ENCODE measurements around the gene FLT1. TPM values are rescaled to one million over a fixed set of nuclear protein-coding genes. Genes with fewer than 3 reads are reported as not detected.
A peak's percentile ranks its signal among the peaks of the same experiment; 100 is the strongest.

Gene FLT1
- total and polyA plus RNA-seq, 7 experiments from 2014 or later, result 1.7 to 2.7 (median 2.2) TPM

DNA sequence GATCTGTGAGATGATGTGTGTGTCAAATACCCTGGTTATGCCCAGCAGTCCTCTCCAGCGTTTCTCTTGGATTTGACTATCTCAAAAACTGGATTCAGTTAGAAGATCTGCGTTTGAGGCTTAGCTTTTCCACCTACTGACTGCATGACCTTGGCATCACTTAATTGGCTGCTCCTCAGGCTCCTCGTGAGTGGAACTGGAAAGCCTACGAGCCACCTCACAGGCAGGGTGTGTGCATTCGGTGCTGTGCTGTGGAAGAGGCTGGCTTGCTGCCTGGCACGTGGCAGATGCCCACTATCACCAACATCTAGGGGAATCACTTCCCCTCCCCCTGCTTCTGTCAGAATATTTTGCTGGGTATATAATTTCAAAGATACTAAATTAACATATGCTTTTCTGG is 25.6 kb downstream of the FLT1 start:
- Histone ChIP-seq H3K36me3 (ENCODE audit: control insufficient read depth in 2 of 3, insufficient read depth in 3 of 3, low read length in 3 of 3) (no peaks in the 10 kb centered on the region), H3K9me3 (ENCODE audit: control insufficient read depth in 2 of 3, low read length in 3 of 3) (no peaks in the 10 kb centered on the region), H3K4me1 (ENCODE audit: control insufficient read depth in 2 of 2, insufficient read depth in 2 of 2, low read length in 2 of 2) (no peaks in the 10 kb centered on the region), H3K27ac (ENCODE audit: low read depth, low read length) (no peak overlapping the region), H3K27me3 (ENCODE audit: control insufficient read depth in 2 of 2, insufficient read depth in 2 of 2, low read length in 2 of 2) (no peaks in the 10 kb centered on the region), H3K4me3 (ENCODE audit: low read length) (no peak overlapping the region)
- H3K4me3 Mint-ChIP-seq, result no peak overlapping the region
- H3K36me3 Mint-ChIP-seq, result peaks cover 0 to 9% (median 2%) of the 10 kb centered on the region in 5 donors
- H3K4me1 Mint-ChIP-seq, result peaks cover 0 to 4% (median 0%) of the 10 kb centered on the region in 7 donors
- DNase-seq (no peak), ATAC-seq (no peak)
- H3K27ac Mint-ChIP-seq, result no peak overlapping the region
- intact Hi-C loops (cut with micrococcal nuclease), result no loop called here
- peaks cover 0 to 5% (median 0%) of the 10 kb centered on the region in 11 donors for H3K9me3 Mint-ChIP-seq
- peaks cover 0 to 15% (median 5%) of the 10 kb centered on the region in 5 donors for H3K27me3 Mint-ChIP-seq
- ChIA-PET POLR2A (no interaction called here), CTCF (no interaction called here)

- no peak overlapping the region for H3K27ac Mint-ChIP-seq
- H3K4me3 ChIP-seq (ENCODE audit: low read length), result no peak overlapping the region
- H3K9me3 Mint-ChIP-seq, result peaks cover 0 to 5% (median 0%) of the 10 kb centered on the region in 11 donors
- H3K36me3 ChIP-seq (ENCODE audit: control insufficient read depth in 2 of 3, insufficient read depth in 3 of 3, low read length in 3 of 3), result no peaks in the 10 kb centered on the region
- no peaks in the 10 kb centered on the region for H3K9me3 ChIP-seq (ENCODE audit: control insufficient read depth in 2 of 3, low read length in 3 of 3)
- intact Hi-C loops (cut with micrococcal nuclease), result no loop called here
- H3K36me3 Mint-ChIP-seq, result peaks cover 0 to 9% (median 2%) of the 10 kb centered on the region in 5 donors
- H3K4me3 Mint-ChIP-seq, result no peak overlapping the region
- no peaks in the 10 kb centered on the region for H3K4me1 ChIP-seq (ENCODE audit: control insufficient read depth in 2 of 2, insufficient read depth in 2 of 2, low read length in 2 of 2)
- H3K4me1 Mint-ChIP-seq, result peaks cover 0 to 4% (median 0%) of the 10 kb centered on the region in 7 donors
- POLR2A ChIA-PET, result interaction anchor here (0.7 kb wide), 1 partner anchor 1443 kb away, joined by 3 read pairs; no protein-coding TSS in a partner anchor
- H3K27me3 Mint-ChIP-seq, result peaks cover 0 to 12% (median 5%) of the 10 kb centered on the region in 5 donors
- H3K27me3 ChIP-seq (ENCODE audit: control insufficient read depth in 2 of 2, insufficient read depth in 2 of 2, low read length in 2 of 2), result no peaks in the 10 kb centered on the region
- DNase-seq (no peak), ATAC-seq (peak; percentile 81)
- CTCF ChIA-PET, result no interaction called here
- H3K27ac ChIP-seq (ENCODE audit: low read depth, low read length), result no peak overlapping the region
These were observed 26.7 kb downstream of the FLT1 start for GRCh38 chr13:28468023-28468915.

- Mint-ChIP-seq H3K27me3 (peaks cover 0 to 16% (median 0%) of the 10 kb centered on the region in 5 donors), H3K4me1 (peaks cover 0 to 4% (median 0%) of the 10 kb centered on the region in 7 donors), H3K4me3 (no peak overlapping the region), H3K27ac (no peak overlapping the region), H3K9me3 (peaks cover 0 to 4% (median 0%) of the 10 kb centered on the region in 11 donors), H3K36me3 (peaks cover 0 to 9% (median 0%) of the 10 kb centered on the region in 5 donors)
- H3K36me3 ChIP-seq (ENCODE audit: control insufficient read depth in 2 of 3, insufficient read depth in 3 of 3, low read length in 3 of 3), result no peaks in the 10 kb centered on the region
- POLR2A ChIA-PET, result no interaction called here
- DNase-seq (no peak), ATAC-seq (no peak)
- intact Hi-C loops (cut with micrococcal nuclease), result no loop called here
- H3K9me3 ChIP-seq (ENCODE audit: control insufficient read depth in 2 of 3, low read length in 3 of 3), result no peaks in the 10 kb centered on the region
- no peak overlapping the region for H3K27ac ChIP-seq (ENCODE audit: low read depth, low read length)
- H3K27me3 ChIP-seq (ENCODE audit: control insufficient read depth in 2 of 2, insufficient read depth in 2 of 2, low read length in 2 of 2), result no peaks in the 10 kb centered on the region
- CTCF ChIA-PET, result no interaction called here
- no peaks in the 10 kb centered on the region for H3K4me1 ChIP-seq (ENCODE audit: control insufficient read depth in 2 of 2, insufficient read depth in 2 of 2, low read length in 2 of 2)
- H3K4me3 ChIP-seq (ENCODE audit: low read length), result no peak overlapping the region
These were observed 27.9 kb downstream of the FLT1 start for GRCh38 chr13:28467034-28467433.

DNA sequence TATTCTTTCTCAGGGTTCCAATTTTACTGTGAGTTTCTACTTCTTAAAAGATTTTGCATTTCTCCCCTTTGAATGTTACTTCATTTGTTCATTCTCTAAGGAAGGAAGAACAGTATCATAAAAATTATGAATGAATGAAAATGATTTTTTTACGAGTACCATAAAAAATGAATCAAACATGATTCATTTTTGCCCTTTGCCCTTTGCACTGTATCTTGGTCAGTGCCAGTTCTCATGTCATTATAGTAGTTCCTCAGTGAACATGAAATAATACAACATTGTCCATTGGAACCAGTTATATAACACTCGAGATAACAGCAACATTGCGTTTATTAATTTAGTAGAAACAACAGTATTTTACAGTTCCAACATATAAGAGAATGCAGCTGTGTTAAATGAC is 28.8 kb downstream of the FLT1 start:
- H3K36me3 Mint-ChIP-seq, result peaks cover 0 to 9% (median 0%) of the 10 kb centered on the region in 5 donors
- H3K4me1 ChIP-seq (ENCODE audit: control insufficient read depth in 2 of 2, insufficient read depth in 2 of 2, low read length in 2 of 2), result no peaks in the 10 kb centered on the region
- ATAC-seq, result no peak
- peaks cover 0 to 4% (median 0%) of the 10 kb centered on the region in 11 donors for H3K9me3 Mint-ChIP-seq
- intact Hi-C loops (cut with micrococcal nuclease), result no loop called here
- no peak overlapping the region for H3K4me3 Mint-ChIP-seq
- H3K36me3 ChIP-seq (ENCODE audit: control insufficient read depth in 2 of 3, insufficient read depth in 3 of 3, low read length in 3 of 3), result no peaks in the 10 kb centered on the region
- ChIA-PET CTCF (no interaction called here), POLR2A (no interaction called here)
- no peak for DNase-seq
- H3K27me3 ChIP-seq (ENCODE audit: control insufficient read depth in 2 of 2, insufficient read depth in 2 of 2, low read length in 2 of 2), result no peaks in the 10 kb centered on the region
- peaks cover 0 to 16% (median 0%) of the 10 kb centered on the region in 5 donors for H3K27me3 Mint-ChIP-seq
- H3K27ac ChIP-seq (ENCODE audit: low read depth, low read length), result no peak overlapping the region
- H3K4me3 ChIP-seq (ENCODE audit: low read length), result no peak overlapping the region
- no peak overlapping the region for H3K27ac Mint-ChIP-seq
- peaks cover 0 to 4% (median 0%) of the 10 kb centered on the region in 7 donors for H3K4me1 Mint-ChIP-seq
- H3K9me3 ChIP-seq (ENCODE audit: control insufficient read depth in 2 of 3, low read length in 3 of 3), result no peaks in the 10 kb centered on the region

- Histone ChIP-seq H3K4me3 (ENCODE audit: low read length) (no peak overlapping the region), H3K36me3 (ENCODE audit: control insufficient read depth in 2 of 3, insufficient read depth in 3 of 3, low read length in 3 of 3) (no peaks in the 10 kb centered on the region), H3K27me3 (ENCODE audit: control insufficient read depth in 2 of 2, insufficient read depth in 2 of 2, low read length in 2 of 2) (no peaks in the 10 kb centered on the region), H3K4me1 (ENCODE audit: control insufficient read depth in 2 of 2, insufficient read depth in 2 of 2, low read length in 2 of 2) (no peaks in the 10 kb centered on the region), H3K27ac (ENCODE audit: low read depth, low read length) (no peak overlapping the region), H3K9me3 (ENCODE audit: control insufficient read depth in 2 of 3, low read length in 3 of 3) (no peaks in the 10 kb centered on the region)
- POLR2A ChIA-PET, result no interaction called here
- CTCF ChIA-PET, result no interaction called here
- peaks cover 0 to 4% (median 0%) of the 10 kb centered on the region in 11 donors for H3K9me3 Mint-ChIP-seq
- H3K4me1 Mint-ChIP-seq, result peaks cover 0 to 4% (median 0%) of the 10 kb centered on the region in 7 donors
- H3K27me3 Mint-ChIP-seq, result peaks cover 0 to 13% (median 0%) of the 10 kb centered on the region in 5 donors
- ATAC-seq (no peak), DNase-seq (no peak)
- intact Hi-C loops (cut with micrococcal nuclease), result no loop called here
- peaks cover 0 to 9% (median 0%) of the 10 kb centered on the region in 5 donors for H3K36me3 Mint-ChIP-seq
- H3K4me3 Mint-ChIP-seq, result no peak overlapping the region
- no peak overlapping the region for H3K27ac Mint-ChIP-seq
These were observed 30.0 kb downstream of the FLT1 start for GRCh38 chr13:28464861-28465460.

GRCh38 chr13:28463481-28463880 is 31.4 kb downstream of the FLT1 start:
- H3K36me3 ChIP-seq (ENCODE audit: control insufficient read depth in 2 of 3, insufficient read depth in 3 of 3, low read length in 3 of 3), result no peaks in the 10 kb centered on the region

More at GRCh38 chr13:28463481-28463880, 31.4 kb downstream of the FLT1 start:
- Histone ChIP-seq H3K9me3 (ENCODE audit: control insufficient read depth in 2 of 3, low read length in 3 of 3) (no peaks in the 10 kb centered on the region), H3K27ac (ENCODE audit: low read depth, low read length) (no peak overlapping the region), H3K4me3 (ENCODE audit: low read length) (no peak overlapping the region), H3K27me3 (ENCODE audit: control insufficient read depth in 2 of 2, insufficient read depth in 2 of 2, low read length in 2 of 2) (no peaks in the 10 kb centered on the region), H3K4me1 (ENCODE audit: control insufficient read depth in 2 of 2, insufficient read depth in 2 of 2, low read length in 2 of 2) (no peaks in the 10 kb centered on the region)
- ATAC-seq, result no peak
- intact Hi-C loops (cut with micrococcal nuclease), result no loop called here
- no peak for DNase-seq
- POLR2A ChIA-PET, result no interaction called here
- H3K36me3 Mint-ChIP-seq, result peaks cover 0 to 9% (median 0%) of the 10 kb centered on the region in 5 donors
- no peak overlapping the region for H3K27ac Mint-ChIP-seq
- CTCF ChIA-PET, result no interaction called here
- H3K9me3 Mint-ChIP-seq, result peaks cover 0 to 3% (median 0%) of the 10 kb centered on the region in 11 donors
- H3K27me3 Mint-ChIP-seq, result peaks cover 0 to 8% (median 0%) of the 10 kb centered on the region in 5 donors
- no peak overlapping the region for H3K4me3 Mint-ChIP-seq
- peaks cover 0 to 4% (median 0%) of the 10 kb centered on the region in 7 donors for H3K4me1 Mint-ChIP-seq

Measured in naive thymus-derived CD4-positive, alpha-beta T cell (primary cell).